H1 (cell line): ENCODE data around the gene MYO9A. TPM values are rescaled to one million over a fixed set of nuclear protein-coding genes. Genes with fewer than 3 reads are reported as not detected.

Source experiments
- CTCF ChIA-PET: fragments of 300-600 bp; sonication (Branson Sonifier 250); formaldehyde crosslinking; loops from one replicate; lab custom pipeline; 2021; ENCODE audit not compliant: partially characterized antibody; lab: Charles Lee
- POLR2A ChIA-PET: fragments of 300-600 bp; sonication (Branson Sonifier 250); formaldehyde crosslinking; loops from one replicate; lab custom pipeline; 2021; ENCODE audit warnings: inconsistent platforms; ENCODE audit not compliant: partially characterized antibody; lab: Charles Lee
- DNase-seq, 2 experiments: peaks; one replicate each; pipeline versions ENCODE4 v3.0.0 to v3.0.0-alpha.2; 2010 to 2022; ENCODE audit warnings: low spot score in 2 of 2, low read depth in 1 of 2, mixed read lengths in 1 of 2
- FAIRE-seq: peaks from 2 replicates; lab custom pipeline; 2011; peaks lifted over from hg19 to GRCh38; lab: Jason Lieb, UNC
- H2AFZ ChIP-seq: 2 replicates; pipeline ENCODE4 v1.8.1; 2012; ENCODE audit warnings: low read length, inconsistent platforms
- H2AK5ac ChIP-seq: 2 replicates; pipeline ENCODE4 v1.6.1; 2013; ENCODE audit warnings: low read depth, low read length
- H2BK120ac ChIP-seq: replicated peaks from 2 replicates; pipeline ENCODE3; 2013; ENCODE audit warnings: low read depth, low read length, inconsistent platforms
- H2BK12ac ChIP-seq: 2 replicates; pipeline ENCODE4 v1.6.1; 2013; ENCODE audit warnings: low read depth, low read length
- H2BK15ac ChIP-seq: 2 replicates; pipeline ENCODE4 v1.6.1; 2013; ENCODE audit warnings: low read length
- H2BK20ac ChIP-seq: 2 replicates; pipeline ENCODE4 v1.6.1; 2013; ENCODE audit warnings: low read length
- H2BK5ac ChIP-seq: 2 replicates; pipeline ENCODE4 v1.6.1; 2013; ENCODE audit warnings: low read depth, low read length
- H3K14ac ChIP-seq: 2 replicates; pipeline ENCODE4 v1.6.1; 2013; ENCODE audit warnings: inconsistent platforms; ENCODE audit not compliant: insufficient read length
- H3K18ac ChIP-seq: 2 replicates; pipeline ENCODE4 v1.6.1; 2013; ENCODE audit warnings: low read length; ENCODE audit errors: extremely low read depth
- H3K23ac ChIP-seq: 2 replicates; pipeline ENCODE4 v1.6.1; 2013; ENCODE audit warnings: inconsistent platforms; ENCODE audit not compliant: insufficient read length
- H3K23me2 ChIP-seq: 2 replicates; pipeline ENCODE4 v1.6.1; 2013; ENCODE audit warnings: low read depth, low read length
- H3K27ac ChIP-seq: 2 replicates; pipeline ENCODE4 v1.6.1; 2011; ENCODE audit warnings: low read depth, low read length, inconsistent platforms
- H3K27me3 ChIP-seq, 4 experiments: replicated peaks in 1 of 4; 1 replicate in 1 of 4; 2 replicates in 3 of 4; pipeline versions ENCODE4 v1.6.1 to v1.8.1; 2011 to 2013; ENCODE audit warnings: low read length in 3 of 4, mild to moderate bottlenecking in 3 of 4, inconsistent platforms in 2 of 4, mixed read lengths in 2 of 4, moderate library complexity in 1 of 4; ENCODE audit not compliant: control insufficient read depth in 3 of 4, insufficient read depth in 3 of 4; ENCODE audit errors: extremely low read depth in 1 of 4
- H3K36me3 ChIP-seq, 4 experiments: 2 replicates each; pipeline versions ENCODE4 v1.6.1 to v1.8.1; 2011 to 2013; ENCODE audit warnings: mild to moderate bottlenecking in 4 of 4, low read length in 3 of 4, moderate library complexity in 2 of 4, control low read depth in 1 of 4, inconsistent platforms in 1 of 4; ENCODE audit not compliant: insufficient read depth in 4 of 4, control insufficient read depth in 2 of 4
- H3K4ac ChIP-seq: replicated peaks from 2 replicates; pipeline ENCODE3; 2013; ENCODE audit warnings: low read length, low read depth, mixed read lengths, inconsistent platforms; ENCODE audit not compliant: insufficient read length
- H3K4me1 ChIP-seq, 4 experiments: replicated peaks in 1 of 4; 1 replicate in 1 of 4; 2 replicates in 3 of 4; pipeline versions ENCODE4 v1.6.1 to v1.8.1; 2011 to 2013; ENCODE audit warnings: low read length in 3 of 4, inconsistent platforms in 2 of 4, mixed read lengths in 1 of 4; ENCODE audit not compliant: insufficient read depth in 4 of 4, control insufficient read depth in 3 of 4
- H3K4me2 ChIP-seq, 2 experiments: 2 replicates each; pipeline versions ENCODE4 v1.6.1 to v1.8.1; 2011 to 2013; ENCODE audit warnings: low read depth in 2 of 2, low read length in 2 of 2, control low read depth in 1 of 2, inconsistent platforms in 1 of 2, mild to moderate bottlenecking in 1 of 2; ENCODE audit not compliant: insufficient read depth in 1 of 2
- H3K4me3 ChIP-seq, 4 experiments: fragments of 200-600, 300-600 bp in 1 of 4; sonication (generic), shearing (Covaris generic), sonication (Bioruptor Twin) in 1 of 4; 2 replicates each; pipeline versions ENCODE4 v1.5.1 to v1.8.1; 2011 to 2016; ENCODE audit warnings: low read length in 4 of 4, low read depth in 3 of 4, control low read depth in 2 of 4, inconsistent platforms in 2 of 4, mild to moderate bottlenecking in 2 of 4, mixed read lengths in 1 of 4, moderate library complexity in 1 of 4; ENCODE audit not compliant: insufficient read depth in 2 of 4; ENCODE audit errors: extremely low read depth in 1 of 4
- H3K56ac ChIP-seq: replicated peaks from 2 replicates; pipeline ENCODE3; 2013; ENCODE audit warnings: low read depth, mild to moderate bottlenecking, mixed read lengths, low read length, inconsistent platforms; ENCODE audit not compliant: insufficient read length
- H3K79me1 ChIP-seq: 2 replicates; pipeline ENCODE4 v1.6.1; 2013; ENCODE audit warnings: low read depth, low read length, control low read depth
- H3K79me2 ChIP-seq, 2 experiments: 2 replicates each; pipeline versions ENCODE4 v1.6.1 to v1.8.1; 2012 to 2013; ENCODE audit warnings: low read length in 2 of 2, mild to moderate bottlenecking in 2 of 2, inconsistent platforms in 1 of 2; ENCODE audit not compliant: insufficient read depth in 2 of 2, control insufficient read depth in 1 of 2
- H3K9ac ChIP-seq, 4 experiments: replicated peaks in 1 of 4; 1 replicate in 1 of 4; 2 replicates in 3 of 4; pipeline versions ENCODE4 v1.6.1 to v1.8.1; 2011 to 2013; ENCODE audit warnings: low read depth in 3 of 4, low read length in 3 of 4, control low read depth in 2 of 4, mild to moderate bottlenecking in 2 of 4, moderate library complexity in 2 of 4, inconsistent platforms in 1 of 4; ENCODE audit errors: extremely low read depth in 1 of 4
- H3K9me3 ChIP-seq, 2 experiments: 2 replicates each; pipeline versions ENCODE4 v1.6.1 to v1.8.1; 2012 to 2013; ENCODE audit warnings: mild to moderate bottlenecking in 2 of 2, moderate library complexity in 2 of 2, control low read depth in 1 of 2, inconsistent platforms in 1 of 2, low read depth in 1 of 2, low read length in 1 of 2, mixed read lengths in 1 of 2; ENCODE audit not compliant: insufficient read depth in 2 of 2
- H4K20me1 ChIP-seq, 2 experiments: replicated peaks in 1 of 2; 2 replicates each; pipeline versions ENCODE3 to v1.8.1; 2011 to 2013; ENCODE audit warnings: inconsistent platforms in 2 of 2, low read length in 2 of 2, mild to moderate bottlenecking in 1 of 2; ENCODE audit not compliant: insufficient read depth in 2 of 2, control insufficient read depth in 1 of 2
- H4K5ac ChIP-seq: 2 replicates; pipeline ENCODE4 v1.6.1; 2013; ENCODE audit warnings: low read length, low read depth, mixed read lengths, inconsistent platforms; ENCODE audit not compliant: insufficient read length
- H4K8ac ChIP-seq: 2 replicates; pipeline ENCODE4 v1.8.0; 2013; ENCODE audit warnings: mild to moderate bottlenecking, moderate library complexity, low read length, inconsistent platforms; ENCODE audit not compliant: insufficient read depth; ENCODE audit errors: extremely low read depth
- H4K91ac ChIP-seq: replicated peaks from 2 replicates; pipeline ENCODE3; 2013; ENCODE audit warnings: low read length, mixed read lengths, inconsistent platforms; ENCODE audit not compliant: insufficient read length
- CEBPB ChIP-seq: IDR thresholded peaks from 2 replicates; pipeline ENCODE4 v1.6.1; 2012; ENCODE audit warnings: low read depth, low read length
- PHF8 ChIP-seq: fragments of 200-600 bp; sonication (generic); conservative IDR thresholded peaks from 2 replicates; pipeline ENCODE4 v1.7.1; 2012; ENCODE audit warnings: low read depth, mild to moderate bottlenecking, inconsistent platforms, low read length, moderate library complexity
- TAF1 ChIP-seq: IDR thresholded peaks from 2 replicates; pipeline ENCODE4 v1.6.1; 2011; ENCODE audit warnings: mild to moderate bottlenecking, low read depth, low read length
- WGBS, 2 experiments: shearing (Covaris generic) in 1 of 2; methylation state at CpG; one replicate each; pipeline versions ENCODE4 v1.1.6 to v1.1.7; 2013 to 2015; ENCODE audit warnings: low lambda C conversion rate in 2 of 2, mixed read lengths in 2 of 2, inconsistent platforms in 1 of 2, low coverage in 1 of 2, missing lambda C conversion rate in 1 of 2; ENCODE audit not compliant: insufficient replicate concordance in 2 of 2, insufficient coverage in 1 of 2, insufficient read length in 1 of 2; ENCODE audit errors: extremely low coverage in 1 of 2, missing lambda C conversion rate in 1 of 2; 5-methylcytosine and 5-hydroxymethylcytosine counted together
- polyA plus RNA-seq, 7 experiments: library from polyadenylated mRNA; depleted of rRNA in 3 of 7; stranded (reverse) in 5 of 7; unstranded in 2 of 7; fragments of >200 nt in 5 of 7; fragments of 200-250 nt in 2 of 7; gene quantifications; 1 replicate in 5 of 7; 2 replicates in 1 of 7; 4 replicates in 1 of 7; pipeline versions ENCODE4 v1.2.1 to v1.2.3, GENCODE V29; 2011 to 2013; ENCODE audit warnings: missing spikeins in 2 of 7, mixed read lengths in 2 of 7
- total RNA-seq: library from RNA; stranded (reverse); fragmentation: NEBNext Ultra II Directional; extraction: Animal tissue kit (Norgen Biotek cat#: 25700); gene quantifications from 2 replicates; pipeline ENCODE4 v1.2.1, GENCODE V29; 2021

Gene MYO9A
- total and polyA plus RNA-seq, 2 of the 8 experiments (the other 6 are each of a cell fraction or from before 2014, with no cell fraction given) = 3.9 to 26.0 TPM

- Histone ChIP-seq H2AFZ (no peak overlapping the region), H3K56ac (no peak overlapping the region), H3K4ac (no peak overlapping the region), H3K4me3 (no peak overlapping the region), H3K23ac (no peak overlapping the region), H2AK5ac (no peak overlapping the region), H2BK5ac (no peak overlapping the region), H3K4me1 (no peaks in the 10 kb centered on the region), H2BK12ac (no peak overlapping the region), H2BK120ac (no peak overlapping the region), H3K79me1 (no peaks in the 10 kb centered on the region), H3K36me3 (no peaks in the 10 kb centered on the region), H3K14ac (no peak overlapping the region), H3K79me2 (no peaks in the 10 kb centered on the region), H3K18ac (no peak overlapping the region), H3K9ac (no peak overlapping the region), H4K5ac (no peak overlapping the region), H4K20me1 (no peaks in the 10 kb centered on the region), H2BK20ac (no peak overlapping the region), H4K8ac (no peak overlapping the region), H3K23me2 (no peaks in the 10 kb centered on the region), H4K91ac (no peak overlapping the region), H3K4me2 (no peak overlapping the region), H3K27me3 (no peaks in the 10 kb centered on the region), H2BK15ac (no peak overlapping the region), H3K27ac (no peak overlapping the region), H3K9me3 (no peaks in the 10 kb centered on the region)
- FAIRE-seq = no peak
- TF ChIP-seq CEBPB (no peak), TAF1 (no peak), PHF8 (no peak)
- ChIA-PET POLR2A (interaction anchor here (1.5 kb wide), 1 partner anchor 18 kb away, joined by 6 read pairs; the partner anchor contains the start of genes MYO9A and SENP8), CTCF (no interaction called here)
- 90% methylated on average over 4 of the region's 4 CpGs; no CpG with 5 or more reads in 1 of the 2 experiments for WGBS, 2 experiments
- DNase-seq = no peak
Measured at GRCh38 chr15:72136170-72137051, 18.5 kb upstream of the MYO9A start.
